Thyroid gland (tissue), 4 donors: Measurements from ENCODE around the gene PSMD5. TPM values are rescaled to one million over a fixed set of nuclear protein-coding genes. Genes with fewer than 3 reads are reported as not detected.

ENCODE experiments used
- DNase-seq, 2 donors: peaks; one replicate each; pipeline ENCODE4 v3.0.0-alpha.2; 2019
- H3K27ac ChIP-seq, 3 donors: fragments of 200-600 bp; sonication (generic); 1 replicate in 2 of 3; 2 replicates in 1 of 3; pipeline ENCODE4 v1.5.1; 2016 to 2019; ENCODE audit warnings: mild to moderate bottlenecking in 1 of 3, moderate library complexity in 1 of 3
- H3K27me3 ChIP-seq: fragments of 200-600 bp; sonication (generic); one replicate; pipeline ENCODE4 v1.5.1; 2019
- H3K36me3 ChIP-seq, 2 donors: fragments of 200-600 bp; sonication (generic); one replicate each; pipeline ENCODE4 v1.5.1; 2016 to 2019
- H3K4me1 ChIP-seq, 2 donors: fragments of 200-600 bp; sonication (generic); one replicate each; pipeline ENCODE4 v1.5.1; 2017 to 2019
- H3K4me3 ChIP-seq, 3 donors: fragments of 200-600 bp; sonication (generic); replicated peaks in 1 of 3; 1 replicate in 2 of 3; 2 replicates in 1 of 3; pipeline ENCODE4 v1.5.1; 2016; ENCODE audit warnings: mild to moderate bottlenecking in 1 of 3
- H3K9me3 ChIP-seq: fragments of 200-600 bp; sonication (generic); one replicate; pipeline ENCODE4 v1.5.1; 2017
- POLR2A ChIP-seq, 2 donors: fragments of 450-650 bp; IDR thresholded peaks; one replicate each; pipeline ENCODE4 v1.6.1; 2017; ENCODE audit warnings: antibody characterized with exemption in 2 of 2, mild to moderate bottlenecking in 2 of 2, moderate library complexity in 1 of 2
- WGBS, 2 donors: methylation state at CpG; one replicate each; pipeline ENCODE4 v1.1.5; 2017; 5-methylcytosine and 5-hydroxymethylcytosine counted together
- intact Hi-C: fragments of 100-400 bp; cut with DNase I; formaldehyde crosslinking; loops from one replicate; pipeline ENCODE4 v1.15.1; 2023
- total RNA-seq, 4 donors: library from RNA; depleted of rRNA; stranded (reverse); fragments of >200 nt; gene quantifications; one replicate each; pipeline ENCODE4 v1.2.3, GENCODE V29; 2016
- TF ChIP-seq, protein P1 (sequence below), 6 experiments: fragments of 200-600 bp in 3 of 6; fragments of 450-650 bp in 3 of 6; sonication (generic) in 3 of 6; IDR thresholded peaks; one replicate each; pipeline ENCODE4 v1.5.1; 2016 to 2019; ENCODE audit warnings: antibody characterized with exemption in 6 of 6, mild to moderate bottlenecking in 2 of 6, inconsistent platforms in 1 of 6, moderate library complexity in 1 of 6

The PSMD5 gene
- total RNA-seq, 4 donors from 2014 or later = 34.8 to 38.6 (median 36.5) TPM

DNA sequence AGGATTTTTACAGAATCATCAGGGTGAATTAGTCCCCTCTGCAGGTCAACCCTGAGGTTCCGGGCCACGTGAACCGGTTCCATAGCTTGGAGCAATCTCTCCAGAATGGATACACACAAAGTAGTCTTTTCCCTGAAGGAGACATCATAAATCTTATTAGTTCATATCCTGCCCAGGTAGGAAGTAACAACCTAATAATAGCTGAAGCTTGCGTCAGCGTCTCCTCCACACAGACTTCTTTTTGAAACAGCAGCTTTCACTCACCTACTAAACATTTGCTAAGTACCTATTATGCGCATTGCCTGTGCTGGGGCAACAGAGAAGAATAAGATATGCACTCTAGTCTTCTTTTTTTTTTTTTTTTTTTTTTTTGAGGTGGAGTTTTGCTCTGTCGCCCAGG lies 9.4 kb downstream of the PSMD5 start:
- Histone ChIP-seq H3K27ac (no peak overlapping the region), H3K36me3 (peaks cover 15 to 34% of the 10 kb centered on the region in 2 donors), H3K4me1 (no peaks in the 10 kb centered on the region), H3K27me3 (no peaks in the 10 kb centered on the region), H3K9me3 (no peaks in the 10 kb centered on the region), H3K4me3 (no peak overlapping the region)
- 93 to 96% methylated on average over 7 of the region's 7 CpGs for WGBS, 2 donors
- intact Hi-C loops = no loop called here
- no peak for DNase-seq
- TF ChIP-seq, protein P1, sequence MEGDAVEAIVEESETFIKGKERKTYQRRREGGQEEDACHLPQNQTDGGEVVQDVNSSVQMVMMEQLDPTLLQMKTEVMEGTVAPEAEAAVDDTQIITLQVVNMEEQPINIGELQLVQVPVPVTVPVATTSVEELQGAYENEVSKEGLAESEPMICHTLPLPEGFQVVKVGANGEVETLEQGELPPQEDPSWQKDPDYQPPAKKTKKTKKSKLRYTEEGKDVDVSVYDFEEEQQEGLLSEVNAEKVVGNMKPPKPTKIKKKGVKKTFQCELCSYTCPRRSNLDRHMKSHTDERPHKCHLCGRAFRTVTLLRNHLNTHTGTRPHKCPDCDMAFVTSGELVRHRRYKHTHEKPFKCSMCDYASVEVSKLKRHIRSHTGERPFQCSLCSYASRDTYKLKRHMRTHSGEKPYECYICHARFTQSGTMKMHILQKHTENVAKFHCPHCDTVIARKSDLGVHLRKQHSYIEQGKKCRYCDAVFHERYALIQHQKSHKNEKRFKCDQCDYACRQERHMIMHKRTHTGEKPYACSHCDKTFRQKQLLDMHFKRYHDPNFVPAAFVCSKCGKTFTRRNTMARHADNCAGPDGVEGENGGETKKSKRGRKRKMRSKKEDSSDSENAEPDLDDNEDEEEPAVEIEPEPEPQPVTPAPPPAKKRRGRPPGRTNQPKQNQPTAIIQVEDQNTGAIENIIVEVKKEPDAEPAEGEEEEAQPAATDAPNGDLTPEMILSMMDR (IDR thresholded peaks at IDR 0.05) = no peak
- TF ChIP-seq POLR2A (IDR thresholded peaks at IDR 0.05) = no peak

DNA sequence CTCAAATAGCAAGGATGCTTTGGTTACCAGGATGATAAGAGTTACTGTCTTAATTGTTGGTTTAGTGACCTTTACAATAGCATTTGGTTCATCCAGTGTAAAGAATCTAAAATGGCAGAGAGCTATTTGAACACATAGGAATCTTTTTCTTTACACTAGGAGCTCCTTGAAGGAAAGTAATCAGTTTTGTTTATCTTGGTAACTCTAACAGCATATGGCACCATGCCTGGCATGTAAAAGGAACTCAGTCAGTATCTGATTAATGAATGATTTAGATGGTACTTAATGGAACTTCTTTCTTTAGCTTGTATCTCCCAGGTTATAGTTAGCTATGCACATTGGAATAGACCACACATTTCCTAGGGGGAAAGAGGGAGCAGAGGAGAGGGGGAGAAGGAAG lies 9.9 kb downstream of the PSMD5 start:
- no peak overlapping the region for H3K4me3 ChIP-seq
- no peak overlapping the region for H3K27ac ChIP-seq
- no peaks in the 10 kb centered on the region for H3K4me1 ChIP-seq
- H3K36me3 ChIP-seq = peaks cover 15 to 34% of the 10 kb centered on the region in 2 donors
- H3K9me3 ChIP-seq = no peaks in the 10 kb centered on the region
- TF ChIP-seq, protein P1 (IDR thresholded peaks at IDR 0.05) = no peak
- no peak for TF ChIP-seq POLR2A (IDR thresholded peaks at IDR 0.05)
- DNase-seq = no peak
- no peaks in the 10 kb centered on the region for H3K27me3 ChIP-seq
- intact Hi-C loops = no loop called here

DNA sequence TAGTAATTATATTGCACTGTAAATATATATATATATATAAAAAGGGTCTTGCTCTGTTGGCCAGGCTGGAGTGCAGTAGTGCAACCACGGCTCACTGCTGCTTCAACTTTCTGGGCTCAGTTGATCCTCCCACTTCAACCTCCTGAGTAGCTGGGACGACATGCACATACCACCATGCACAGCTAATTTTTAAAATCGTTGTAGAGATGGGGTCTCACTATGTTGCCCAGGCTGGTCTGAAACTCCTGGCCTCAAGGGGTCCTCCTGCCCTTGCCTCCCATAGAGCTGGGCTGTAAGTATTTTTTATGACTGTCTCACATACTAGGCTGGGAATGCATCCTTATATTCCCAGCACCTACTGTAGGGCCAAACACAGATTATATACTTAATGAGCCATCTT lies 11.9 kb downstream of the PSMD5 start:
- TF ChIP-seq, protein P1 (IDR thresholded peaks at IDR 0.05) = no peak
- TF ChIP-seq POLR2A (IDR thresholded peaks at IDR 0.05) = no peak

GRCh38 chr9:120830151-120830550 lies 12.6 kb downstream of the PSMD5 start:
- TF ChIP-seq, protein P1 (IDR thresholded peaks at IDR 0.05) = no peak
- no peak for TF ChIP-seq POLR2A (IDR thresholded peaks at IDR 0.05)
- Histone ChIP-seq H3K27ac (no peak overlapping the region), H3K9me3 (no peaks in the 10 kb centered on the region), H3K36me3 (peaks cover 22 to 48% of the 10 kb centered on the region in 2 donors), H3K27me3 (no peaks in the 10 kb centered on the region), H3K4me1 (no peaks in the 10 kb centered on the region), H3K4me3 (no peak overlapping the region)
- intact Hi-C loops = no loop called here
- DNase-seq = no peak
- WGBS, 2 donors = 96 to 97% methylated on average over 3 of the region's 3 CpGs

More for the DNA sequence above, 11.9 kb downstream of the PSMD5 start:
- no peaks in the 10 kb centered on the region for H3K27me3 ChIP-seq
- DNase-seq = no peak
- 95 to 99% methylated on average over 3 of the region's 3 CpGs for WGBS, 2 donors
- H3K4me1 ChIP-seq = no peaks in the 10 kb centered on the region
- H3K27ac ChIP-seq = no peak overlapping the region
- no peak overlapping the region for H3K4me3 ChIP-seq
- intact Hi-C loops = no loop called here
- H3K9me3 ChIP-seq = no peaks in the 10 kb centered on the region
- H3K36me3 ChIP-seq = peaks cover 22 to 42% of the 10 kb centered on the region in 2 donors

DNA sequence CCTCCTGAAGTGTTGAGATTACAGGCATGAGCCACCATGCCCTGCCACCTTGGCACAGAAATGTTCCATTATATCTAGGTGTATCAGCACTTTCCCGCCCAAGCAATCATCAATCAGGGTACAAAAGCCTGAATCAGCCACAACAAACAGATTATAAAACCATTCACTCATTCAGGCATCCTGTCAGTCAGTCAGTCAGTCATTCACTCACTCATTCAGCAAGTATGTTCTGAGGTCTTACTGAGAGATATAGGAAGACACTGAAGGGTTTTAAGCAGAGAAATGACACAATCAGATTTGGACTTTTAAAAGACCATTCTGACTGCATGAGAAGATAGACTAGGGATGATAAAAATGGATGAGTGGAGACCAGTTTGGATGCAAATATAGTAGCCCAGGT lies 13.1 kb downstream of the PSMD5 start:
- H3K4me3 ChIP-seq = no peak overlapping the region
- no peaks in the 10 kb centered on the region for H3K4me1 ChIP-seq
- DNase-seq = no peak
- H3K27ac ChIP-seq = no peak overlapping the region
- no peaks in the 10 kb centered on the region for H3K27me3 ChIP-seq
- 95 to 100% methylated on average over 1 of the region's 1 CpG for WGBS, 2 donors
- no peaks in the 10 kb centered on the region for H3K9me3 ChIP-seq
- no peak for TF ChIP-seq POLR2A (IDR thresholded peaks at IDR 0.05)
- TF ChIP-seq, protein P1 (IDR thresholded peaks at IDR 0.05) = no peak
- H3K36me3 ChIP-seq = peaks cover 22 to 52% of the 10 kb centered on the region in 2 donors
- intact Hi-C loops = no loop called here
